ENCODE measurements around the gene PRKCZ.

- TF ChIP-seq CTCF (conservative IDR thresholded peaks at IDR 0.05; ENCODE audit: low read length) (no peak), EZH2phosphoT487 (IDR thresholded peaks at IDR 0.05; ENCODE audit: borderline replicate concordance, low read depth, low read length) (no peak)
These were observed 134.7 kb downstream of the PRKCZ start for GRCh38 chr1:2184934-2185333.
